Activated CD4-positive, alpha-beta T cell treated with anti-CD3 and anti-CD28 coated beads, Interleukin-2, amount 10 ng/mL, durations not matched to agents 7 days and 5 days (primary cell): Measurements from ENCODE around the gene LUZP2. TPM values are rescaled to one million over a fixed set of nuclear protein-coding genes. Genes with fewer than 3 reads are reported as not detected.

ENCODE experiments used
- CTCF ChIA-PET: fragments of 350-600 bp; sonication (Branson Sonifier 250); formaldehyde crosslinking; loops from one replicate; lab custom pipeline; 2021; ENCODE audit warnings: antibody characterized with exemption; lab: Charles Lee
- POLR2A ChIA-PET: fragments of 350-600 bp; sonication (Branson Sonifier 250); formaldehyde crosslinking; loops from one replicate; lab custom pipeline; 2021; ENCODE audit warnings: antibody characterized with exemption; lab: Charles Lee
- DNase-seq: peaks from one replicate; pipeline ENCODE4 v3.0.0-alpha.2; 2020
- H3K27ac Mint-ChIP-seq: one replicate; pipeline ENCODE4 v1.8.0; 2021; ENCODE audit warnings: mild to moderate bottlenecking, moderate library complexity, mixed read lengths
- H3K27me3 Mint-ChIP-seq: one replicate; pipeline ENCODE4 v1.8.0; 2021; ENCODE audit warnings: mixed read lengths
- H3K36me3 Mint-ChIP-seq: one replicate; pipeline ENCODE4 v1.8.0; 2021; ENCODE audit warnings: low read depth, mixed read lengths
- H3K4me1 Mint-ChIP-seq: one replicate; pipeline ENCODE4 v1.8.0; 2021; ENCODE audit warnings: mixed read lengths
- H3K4me3 Mint-ChIP-seq: one replicate; pipeline ENCODE4 v1.8.0; 2021; ENCODE audit warnings: mild to moderate bottlenecking, moderate library complexity, mixed read lengths
- H3K9me3 Mint-ChIP-seq: one replicate; pipeline ENCODE4 v1.8.0; 2021; ENCODE audit warnings: mixed read lengths
- total RNA-seq, 2 experiments: library from RNA; stranded (reverse); gene quantifications; one replicate each; pipeline ENCODE4 v1.2.3, GENCODE V29; 2021

The LUZP2 gene
- total RNA-seq: not detected

DNA sequence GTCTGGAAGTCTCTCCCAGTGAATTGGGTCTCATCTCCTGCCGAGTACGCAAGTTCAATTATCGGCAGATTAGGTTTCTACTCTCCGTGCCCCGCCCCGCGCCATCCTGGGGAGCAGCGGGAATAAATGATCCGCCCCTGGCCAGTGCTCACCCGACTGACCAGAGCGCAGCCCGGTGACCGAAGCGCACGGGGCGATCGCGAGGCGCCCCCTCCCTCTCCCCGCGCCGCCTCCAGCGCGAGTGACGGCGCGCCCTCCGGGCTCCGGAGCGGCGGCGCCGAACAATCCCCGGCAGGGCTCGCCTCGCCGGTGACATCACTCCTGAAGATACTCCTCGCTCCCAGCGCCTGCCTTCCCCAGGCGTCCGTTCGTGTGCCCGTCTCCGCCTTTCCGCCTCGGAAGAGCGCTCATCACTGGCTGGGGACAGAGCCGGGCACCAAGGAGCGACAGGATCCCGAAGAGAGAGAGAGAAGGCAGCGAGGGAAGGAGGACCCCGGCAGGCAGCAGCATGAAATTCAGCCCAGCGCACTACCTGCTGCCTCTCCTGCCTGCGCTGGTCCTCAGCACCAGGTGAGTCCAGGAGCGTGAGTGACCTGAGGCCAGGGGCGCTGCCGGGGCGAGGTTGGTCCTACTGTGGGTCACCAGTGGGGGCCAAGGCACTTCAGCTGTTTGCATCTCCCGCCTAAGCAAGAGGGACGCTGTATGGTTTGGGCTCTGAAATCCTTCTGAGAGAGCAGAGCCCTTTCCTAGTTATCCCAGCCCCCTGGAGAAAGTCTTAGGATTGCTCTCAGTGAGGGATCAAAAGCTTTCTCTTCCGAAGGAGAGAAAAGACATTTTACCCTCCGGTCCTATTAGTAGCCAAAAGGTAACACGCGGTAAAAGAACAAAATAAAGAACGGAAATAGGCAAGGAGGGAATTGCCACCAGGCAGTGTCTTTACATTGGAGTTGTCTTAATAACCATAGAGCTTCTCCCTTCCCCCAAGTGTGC is at the start of gene LUZP2:
Gene LUZP2 (plus strand): TSS at position 318 of the 990 bp plus-strand sequence.
- Mint-ChIP-seq H3K36me3 (no peaks in the 10 kb centered on the region), H3K9me3 (peaks cover 3% of the 10 kb centered on the region), H3K4me1 (no peaks in the 10 kb centered on the region), H3K27me3 (peaks cover 13% of the 10 kb centered on the region), H3K27ac (no peak within 1 kb of the TSS), H3K4me3 (no peak within 1 kb of the TSS)
- POLR2A ChIA-PET: no interaction called here
- CTCF ChIA-PET: no interaction called here
- DNase-seq: no peak

- ChIA-PET POLR2A (no interaction called here), CTCF (no interaction called here)
- no peaks in the 10 kb centered on the region for H3K36me3 Mint-ChIP-seq
- peaks cover 6% of the 10 kb centered on the region for H3K9me3 Mint-ChIP-seq
- DNase-seq: no peak
- no peak overlapping the region for H3K4me3 Mint-ChIP-seq
- H3K27me3 Mint-ChIP-seq: no peaks in the 10 kb centered on the region
- H3K27ac Mint-ChIP-seq: no peak overlapping the region
- H3K4me1 Mint-ChIP-seq: no peaks in the 10 kb centered on the region
Measured at GRCh38 chr11:24453129-24453718, 43.6 kb upstream of the LUZP2 start.

DNA sequence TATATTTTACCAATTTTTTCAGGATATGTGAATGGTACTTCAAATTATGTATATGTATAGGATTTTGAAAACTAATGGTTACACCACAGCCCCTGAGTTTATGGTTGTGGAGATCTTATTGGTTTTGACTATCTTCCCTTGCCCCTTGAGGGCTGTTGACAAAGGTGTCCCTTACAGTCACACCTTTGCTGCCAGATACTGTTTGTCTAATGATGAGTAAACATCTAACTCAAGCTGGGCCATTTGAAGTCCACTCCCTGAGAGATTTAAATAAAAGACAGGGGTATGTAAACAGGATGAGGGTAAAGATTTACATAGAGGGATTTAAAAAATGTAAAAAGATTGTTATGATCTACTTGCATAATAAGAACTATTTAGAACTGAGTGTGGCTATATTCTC is 38.9 kb upstream of the LUZP2 start:
- Mint-ChIP-seq H3K27me3 (no peaks in the 10 kb centered on the region), H3K36me3 (no peaks in the 10 kb centered on the region), H3K9me3 (peaks cover 6% of the 10 kb centered on the region), H3K4me1 (no peaks in the 10 kb centered on the region), H3K27ac (no peak overlapping the region), H3K4me3 (no peak overlapping the region)
- DNase-seq: no peak
- ChIA-PET POLR2A (no interaction called here), CTCF (no interaction called here)

- POLR2A ChIA-PET: no interaction called here
Measured at GRCh38 chr11:24470431-24470830, 26.4 kb upstream of the LUZP2 start.

DNA sequence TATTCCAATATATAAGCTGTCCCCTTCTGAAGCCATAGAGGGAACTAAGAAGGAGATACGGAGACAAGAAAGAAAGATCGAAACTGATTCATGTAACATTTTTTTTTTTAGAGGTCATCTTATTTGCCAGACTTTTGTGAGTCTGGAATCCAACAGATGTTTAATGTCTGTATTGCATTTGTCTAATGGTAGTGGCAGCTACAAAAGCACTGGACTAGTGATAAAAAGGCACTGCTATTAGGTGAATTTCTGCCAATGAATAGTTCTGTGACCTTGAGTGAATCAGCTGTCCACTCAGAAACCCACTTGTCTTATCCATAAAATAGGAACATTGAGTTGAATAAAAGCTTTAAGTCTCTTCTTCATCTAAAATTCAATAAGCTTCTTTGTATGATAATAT is 25.8 kb upstream of the LUZP2 start:
- DNase-seq: no peak
- CTCF ChIA-PET: no interaction called here
- H3K4me3 Mint-ChIP-seq: no peak overlapping the region
- peaks cover 5% of the 10 kb centered on the region for H3K9me3 Mint-ChIP-seq
- H3K27ac Mint-ChIP-seq: no peak overlapping the region
- no peaks in the 10 kb centered on the region for H3K27me3 Mint-ChIP-seq
- no peaks in the 10 kb centered on the region for H3K36me3 Mint-ChIP-seq
- POLR2A ChIA-PET: no interaction called here
- no peaks in the 10 kb centered on the region for H3K4me1 Mint-ChIP-seq

More at GRCh38 chr11:24470431-24470830, 26.4 kb upstream of the LUZP2 start:
- Mint-ChIP-seq H3K4me1 (no peaks in the 10 kb centered on the region), H3K36me3 (no peaks in the 10 kb centered on the region), H3K9me3 (peaks cover 3% of the 10 kb centered on the region), H3K27me3 (no peaks in the 10 kb centered on the region), H3K4me3 (no peak overlapping the region), H3K27ac (no peak overlapping the region)
- DNase-seq: no peak
- CTCF ChIA-PET: no interaction called here

GRCh38 chr11:24478718-24479117 is 18.1 kb upstream of the LUZP2 start:
- Mint-ChIP-seq H3K4me1 (no peaks in the 10 kb centered on the region), H3K27me3 (no peaks in the 10 kb centered on the region), H3K4me3 (no peak overlapping the region), H3K9me3 (peaks cover 5% of the 10 kb centered on the region), H3K36me3 (no peaks in the 10 kb centered on the region), H3K27ac (no peak overlapping the region)
- ChIA-PET CTCF (no interaction called here), POLR2A (no interaction called here)
- no peak for DNase-seq

DNA sequence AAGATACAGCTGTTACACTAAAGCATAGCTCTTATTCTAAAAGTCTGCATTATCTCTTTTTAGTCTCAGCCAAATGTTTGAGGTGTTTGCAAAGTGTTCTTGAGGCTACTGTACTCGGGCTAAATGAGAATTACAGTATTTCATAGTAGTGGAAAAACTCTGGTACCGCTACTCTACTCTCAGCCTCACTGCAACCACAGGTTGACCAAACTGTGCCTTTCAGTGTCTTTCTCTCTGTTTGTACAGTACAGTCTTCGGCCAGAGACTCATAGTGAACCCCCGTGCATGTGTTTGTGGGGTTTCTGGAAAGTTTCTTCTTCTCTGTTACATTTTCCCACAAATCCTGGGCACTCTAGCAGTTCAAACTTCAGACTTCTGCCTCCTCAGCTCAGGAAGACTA is 7.4 kb upstream of the LUZP2 start:
- Mint-ChIP-seq H3K4me1 (no peaks in the 10 kb centered on the region), H3K27ac (no peak overlapping the region), H3K36me3 (no peaks in the 10 kb centered on the region), H3K4me3 (no peak overlapping the region), H3K9me3 (peaks cover 7% of the 10 kb centered on the region), H3K27me3 (no peaks in the 10 kb centered on the region)
- no peak for DNase-seq
- ChIA-PET CTCF (no interaction called here), POLR2A (no interaction called here)

GRCh38 chr11:24496386-24496735 is 492 bp upstream of the LUZP2 start:
- H3K4me1 Mint-ChIP-seq: no peaks in the 10 kb centered on the region
- H3K4me3 Mint-ChIP-seq: no peak overlapping the region
- DNase-seq: no peak
- no peak overlapping the region for H3K27ac Mint-ChIP-seq
- ChIA-PET POLR2A (no interaction called here), CTCF (no interaction called here)
- peaks cover 3% of the 10 kb centered on the region for H3K9me3 Mint-ChIP-seq
- peaks cover 13% of the 10 kb centered on the region for H3K27me3 Mint-ChIP-seq
- no peaks in the 10 kb centered on the region for H3K36me3 Mint-ChIP-seq

GRCh38 chr11:24497831-24498230 is 978 bp downstream of the LUZP2 start:
- no peaks in the 10 kb centered on the region for H3K4me1 Mint-ChIP-seq
- POLR2A ChIA-PET: no interaction called here
- no peaks in the 10 kb centered on the region for H3K36me3 Mint-ChIP-seq
- no peak overlapping the region for H3K4me3 Mint-ChIP-seq
- CTCF ChIA-PET: no interaction called here
- peaks cover 3% of the 10 kb centered on the region for H3K9me3 Mint-ChIP-seq
- peaks cover 13% of the 10 kb centered on the region for H3K27me3 Mint-ChIP-seq
- H3K27ac Mint-ChIP-seq: no peak overlapping the region
- DNase-seq: no peak

DNA sequence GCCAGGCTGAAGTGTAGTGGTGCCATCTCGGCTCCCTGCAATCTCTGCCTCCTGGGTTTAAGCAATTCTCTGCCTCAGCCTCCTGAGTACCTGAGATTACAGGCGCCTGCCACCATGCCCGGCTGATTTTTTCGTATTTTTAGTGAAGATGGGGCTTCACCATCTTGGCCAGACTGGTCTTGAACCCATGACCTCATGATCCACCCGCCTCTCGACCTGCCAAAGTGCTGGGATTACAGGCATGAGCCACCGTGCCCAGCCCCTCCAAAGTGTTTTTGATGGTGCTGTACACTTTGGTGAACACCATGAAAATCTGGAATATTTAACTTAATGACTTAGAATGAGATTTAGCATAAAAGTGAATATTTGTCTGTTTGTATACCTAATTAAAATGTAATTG is 5.6 kb downstream of the LUZP2 start:
- H3K9me3 Mint-ChIP-seq: peaks cover 3% of the 10 kb centered on the region
- no peak overlapping the region for H3K4me3 Mint-ChIP-seq
- no peaks in the 10 kb centered on the region for H3K4me1 Mint-ChIP-seq
- H3K27ac Mint-ChIP-seq: no peak overlapping the region
- H3K36me3 Mint-ChIP-seq: no peaks in the 10 kb centered on the region
- no peak for DNase-seq
- ChIA-PET CTCF (no interaction called here), POLR2A (no interaction called here)
- H3K27me3 Mint-ChIP-seq: peaks cover 5% of the 10 kb centered on the region

- no peak for DNase-seq
- CTCF ChIA-PET: no interaction called here
- H3K9me3 Mint-ChIP-seq: no peaks in the 10 kb centered on the region
Measured at GRCh38 chr11:24509114-24509513, 12.3 kb downstream of the LUZP2 start.

GRCh38 chr11:24511511-24511910 is 14.7 kb downstream of the LUZP2 start:
- no peaks in the 10 kb centered on the region for H3K27me3 Mint-ChIP-seq
- no peak overlapping the region for H3K27ac Mint-ChIP-seq
- H3K9me3 Mint-ChIP-seq: peaks cover 1% of the 10 kb centered on the region
- CTCF ChIA-PET: no interaction called here
- DNase-seq: no peak
- no peak overlapping the region for H3K4me3 Mint-ChIP-seq
- H3K4me1 Mint-ChIP-seq: no peaks in the 10 kb centered on the region
- no peaks in the 10 kb centered on the region for H3K36me3 Mint-ChIP-seq
- POLR2A ChIA-PET: no interaction called here

More at GRCh38 chr11:24509114-24509513, 12.3 kb downstream of the LUZP2 start:
- no peaks in the 10 kb centered on the region for H3K36me3 Mint-ChIP-seq
- no peak overlapping the region for H3K4me3 Mint-ChIP-seq
- no peaks in the 10 kb centered on the region for H3K27me3 Mint-ChIP-seq
- POLR2A ChIA-PET: no interaction called here
- H3K4me1 Mint-ChIP-seq: no peaks in the 10 kb centered on the region
- H3K27ac Mint-ChIP-seq: no peak overlapping the region

- Mint-ChIP-seq H3K27ac (no peak overlapping the region), H3K27me3 (no peaks in the 10 kb centered on the region), H3K36me3 (no peaks in the 10 kb centered on the region), H3K4me3 (no peak overlapping the region), H3K4me1 (no peaks in the 10 kb centered on the region), H3K9me3 (peaks cover 2% of the 10 kb centered on the region)
- ChIA-PET CTCF (no interaction called here), POLR2A (no interaction called here)
- no peak for DNase-seq
Measured at GRCh38 chr11:24513479-24514218, 16.8 kb downstream of the LUZP2 start.
